ENCODE results near the gene ELMO1. TPM values are rescaled to one million over a fixed set of nuclear protein-coding genes. Genes with fewer than 3 reads are reported as not detected.

Gene ELMO1
- total RNA-seq, 1 experiment from 2014 or later: 1.1 TPM

DNA sequence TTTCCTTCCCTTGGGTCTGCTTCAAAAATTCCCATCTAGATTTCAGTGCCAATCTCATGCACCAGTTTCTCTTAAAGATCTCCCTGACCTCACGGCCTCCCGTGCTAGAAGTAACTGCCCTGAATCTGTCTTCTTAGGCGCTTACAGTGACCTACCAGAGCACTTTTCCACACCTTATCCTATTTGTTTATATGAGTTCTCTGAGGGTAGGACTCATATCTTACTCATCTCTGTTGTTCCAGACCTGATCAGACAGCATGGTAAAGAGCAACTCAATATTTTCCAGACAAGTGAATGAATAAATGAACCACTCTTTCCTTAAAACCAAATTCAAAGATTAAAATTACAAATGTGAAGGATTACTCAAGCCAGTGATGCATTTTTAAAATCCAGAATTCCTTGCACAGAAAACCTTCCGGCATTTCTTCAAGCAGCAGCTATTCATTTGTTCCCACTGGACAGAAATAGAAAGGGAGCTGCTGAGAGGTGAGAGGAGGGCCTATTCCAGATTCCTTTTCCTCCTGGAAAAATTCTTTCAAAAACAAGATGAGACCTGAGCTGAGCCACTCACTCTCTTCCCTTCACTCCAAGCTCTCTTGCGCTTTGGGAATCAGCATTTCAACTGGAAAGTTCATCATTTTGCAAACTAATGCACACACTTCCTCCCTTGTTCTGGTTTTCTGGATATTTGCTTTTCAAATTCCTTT is 94.6 kb downstream of the ELMO1 start:
- intact Hi-C loops (cut with micrococcal nuclease): loop anchor here (1.0 to 2.0 kb wide), 3 partner anchors 70 to 143 kb away; no protein-coding TSS in a partner anchor
- Histone ChIP-seq H3K9me2 (ENCODE audit: insufficient read depth) (no peaks in the 10 kb centered on the region), H3K4me2 (ENCODE audit: low read length) (no peak overlapping the region), H2AFZ (ENCODE audit: low read depth, low read length, poor library complexity, severe bottlenecking) (no peak overlapping the region), H3K9me3 (ENCODE audit: control insufficient read depth in 1 of 2, insufficient read depth in 1 of 2, low read depth in 1 of 2, low read length in 2 of 2) (no peaks in the 10 kb centered on the region), H3K4me3 (replicated peaks in 1 of 2; ENCODE audit: low read depth in 1 of 2, low read length in 2 of 2) (no peak overlapping the region), H3K27me3 (ENCODE audit: insufficient read depth, low read length) (peaks cover 9% of the 10 kb centered on the region; the same call in 1 of the 2 replicates), H3K27ac (ENCODE audit: low read depth, low read length) (no peak overlapping the region), H3K9ac (ENCODE audit: low read length) (no peak overlapping the region), H3K36me3 (ENCODE audit: control insufficient read depth in 1 of 2, insufficient read depth in 2 of 2, low read length in 2 of 2) (no peaks in the 10 kb centered on the region), H4K20me1 (ENCODE audit: insufficient read depth) (no peaks in the 10 kb centered on the region), H3K4me1 (ENCODE audit: control insufficient read depth in 1 of 2, insufficient read depth in 2 of 2, low read length in 2 of 2) (no peaks in the 10 kb centered on the region), H3K79me2 (ENCODE audit: insufficient read depth, low read length) (no peaks in the 10 kb centered on the region)
- ChIA-PET RAD21 (ENCODE audit: low non-redundant PET in 1 of 2, low total read pairs in 2 of 2, uncharacterized antibody in 2 of 2, unreplicated experiment in 2 of 2) (no interaction called here), CTCF (interaction anchor here (0.6 to 2.9 kb wide), 4 partner anchors 70 to 872 kb away, joined by 3 to 22 read pairs (median 4); no protein-coding TSS in a partner anchor), POLR2A (no interaction called here)
- TF ChIP-seq ELF1 (IDR thresholded peaks at IDR 0.05; ENCODE audit: borderline replicate concordance, low read depth) (no peak), FOSL1 (IDR thresholded peaks at IDR 0.05; ENCODE audit: low read depth) (no peak), CEBPB (IDR thresholded peaks at IDR 0.05; ENCODE audit: low read depth) (no peak), RAD21 (IDR thresholded peaks at IDR 0.05; ENCODE audit: low read depth) (no peak), SIN3A (IDR thresholded peaks at IDR 0.05; ENCODE audit: low read depth) (no peak)
- ATAC-seq (no peak), DNase-seq (ENCODE audit: low read depth, low spot score) (no peak)
- BruUV-seq (replicated peaks): no TSS peak

- Histone ChIP-seq H4K20me1 (ENCODE audit: insufficient read depth) (no peaks in the 10 kb centered on the region), H3K4me3 (replicated peaks in 1 of 2; ENCODE audit: low read depth in 1 of 2, low read length in 2 of 2) (no peak overlapping the region), H2AFZ (ENCODE audit: low read depth, low read length, poor library complexity, severe bottlenecking) (no peak overlapping the region), H3K9me3 (ENCODE audit: control insufficient read depth in 1 of 2, insufficient read depth in 1 of 2, low read depth in 1 of 2, low read length in 2 of 2) (no peaks in the 10 kb centered on the region), H3K4me2 (ENCODE audit: low read length) (no peak overlapping the region), H3K9ac (ENCODE audit: low read length) (no peak overlapping the region), H3K9me2 (ENCODE audit: insufficient read depth) (no peaks in the 10 kb centered on the region), H3K27me3 (ENCODE audit: insufficient read depth, low read length) (peaks cover 8% of the 10 kb centered on the region; the same call in 1 of the 2 replicates), H3K27ac (ENCODE audit: low read depth, low read length) (no peak overlapping the region), H3K4me1 (ENCODE audit: control insufficient read depth in 1 of 2, insufficient read depth in 2 of 2, low read length in 2 of 2) (no peaks in the 10 kb centered on the region), H3K36me3 (ENCODE audit: control insufficient read depth in 1 of 2, insufficient read depth in 2 of 2, low read length in 2 of 2) (no peaks in the 10 kb centered on the region), H3K79me2 (ENCODE audit: insufficient read depth, low read length) (no peaks in the 10 kb centered on the region)
- TF ChIP-seq EZH2 (IDR thresholded peaks at IDR 0.05) (no peak), RAD21 (IDR thresholded peaks at IDR 0.05; ENCODE audit: low read depth) (peak; percentile 66), CBX3 (IDR thresholded peaks at IDR 0.05; ENCODE audit: low read depth) (no peak), ZFX (IDR thresholded peaks at IDR 0.05) (no peak), CTCF (IDR thresholded peaks at IDR 0.05 in 2 of 3, conservative IDR thresholded peaks at IDR 0.05 in 1 of 3; ENCODE audit: borderline replicate concordance in 1 of 3, insufficient read depth in 1 of 3, low read depth in 2 of 3, low read length in 2 of 3) (peak; percentile 48 to 68 (median 63); a peak in 5 of 6 replicates)
- no TSS peak for BruUV-seq (replicated peaks)
- CTCF ChIA-PET: interaction anchor here (0.6 to 2.9 kb wide), 6 partner anchors 14 to 873 kb away, joined by 3 to 22 read pairs (median 4); no protein-coding TSS in a partner anchor
- peak; percentile 82 for ATAC-seq
- intact Hi-C loops (cut with micrococcal nuclease): loop anchor here (1.0 to 2.0 kb wide), 3 partner anchors 69 to 142 kb away; no protein-coding TSS in a partner anchor
- peak; percentile 15 for DNase-seq (ENCODE audit: low read depth, low spot score)
- RAD21 ChIA-PET (ENCODE audit: low non-redundant PET in 1 of 2, low total read pairs in 2 of 2, uncharacterized antibody in 2 of 2, unreplicated experiment in 2 of 2): no interaction called here
- POLR2A ChIA-PET: no interaction called here
These were observed 95.4 kb downstream of the ELMO1 start for GRCh38 chr7:37352974-37353948.
